Measurements from ENCODE around the gene RAET1G.

GRCh38 chr6:149895048-149895590 is 27.8 kb downstream of the RAET1G start:
- TF ChIP-seq YBX1 (IDR thresholded peaks at IDR 0.05) = no peak
- TF ChIP-seq ETV5 (CRISPR knock-in tag; IDR thresholded peaks at IDR 0.05; ENCODE audit: low read depth) = no peak
- no peak for TF ChIP-seq ATF7 (IDR thresholded peaks at IDR 0.05)
- no peak for TF ChIP-seq SNAPC5 (CRISPR knock-in tag; IDR thresholded peaks at IDR 0.05)
- TF ChIP-seq ZNF121 (CRISPR knock-in tag; conservative IDR thresholded peaks at IDR 0.05) = no peak
- no peak for TF ChIP-seq DMBX1 (CRISPR knock-in tag; IDR thresholded peaks at IDR 0.05; ENCODE audit: borderline replicate concordance)
- TF ChIP-seq MED1 (CRISPR knock-in tag; IDR thresholded peaks at IDR 0.05; ENCODE audit: borderline replicate concordance) = no peak
- TF ChIP-seq POLR2A (conservative IDR thresholded peaks at IDR 0.05) = no peak
- TF ChIP-seq NR4A1 (CRISPR knock-in tag; IDR thresholded peaks at IDR 0.05) = no peak
- no peak for TF ChIP-seq NR4A1 (tag; IDR thresholded peaks at IDR 0.05)
- no peak for TF ChIP-seq MCM3 (IDR thresholded peaks at IDR 0.05)
- no peak for TF ChIP-seq L3MBTL2 (IDR thresholded peaks at IDR 0.05)
- no peak for TF ChIP-seq NFIX (CRISPR knock-in tag; IDR thresholded peaks at IDR 0.05; ENCODE audit: low read depth)
- TF ChIP-seq PHB (CRISPR knock-in tag; IDR thresholded peaks at IDR 0.05) = no peak
- TF ChIP-seq ERF (CRISPR knock-in tag; IDR thresholded peaks at IDR 0.05) = no peak
